H9 (cell line): ENCODE data around the gene TBX5. TPM values are rescaled to one million over a fixed set of nuclear protein-coding genes. Genes with fewer than 3 reads are reported as not detected.

ENCODE experiments used
- DNase-seq: peaks from one replicate; pipeline ENCODE4 v3.0.0-alpha.2; 2017
- H2AFZ ChIP-seq: one replicate; pipeline ENCODE4 v1.6.1; 2013; ENCODE audit warnings: mild to moderate bottlenecking, low read length, control low read depth, moderate library complexity
- H2AK5ac ChIP-seq: 2 replicates; pipeline ENCODE4 v1.6.1; 2013; ENCODE audit warnings: low read length, control low read depth, mixed read lengths; ENCODE audit not compliant: insufficient read length
- H2BK120ac ChIP-seq: one replicate; pipeline ENCODE4 v1.6.1; 2013; ENCODE audit warnings: low read depth, mild to moderate bottlenecking, low read length, control low read depth, inconsistent platforms; ENCODE audit not compliant: poor library complexity, severe bottlenecking
- H2BK12ac ChIP-seq: 2 replicates; pipeline ENCODE4 v1.6.1; 2013; ENCODE audit warnings: low read length, control low read depth, mixed read lengths, low read depth; ENCODE audit not compliant: insufficient read length
- H2BK15ac ChIP-seq: 2 replicates; pipeline ENCODE4 v1.6.1; 2013; ENCODE audit warnings: low read depth, low read length, control low read depth
- H2BK20ac ChIP-seq: one replicate; pipeline ENCODE4 v1.6.1; 2013; ENCODE audit warnings: low read depth, mild to moderate bottlenecking, low read length, control low read depth, inconsistent platforms; ENCODE audit not compliant: poor library complexity, severe bottlenecking
- H2BK5ac ChIP-seq: 2 replicates; pipeline ENCODE4 v1.6.1; 2013; ENCODE audit warnings: low read length, control low read depth, mixed read lengths; ENCODE audit not compliant: insufficient read length
- H3K14ac ChIP-seq: 2 replicates; pipeline ENCODE4 v1.6.1; 2013; ENCODE audit warnings: low read length, control low read depth; ENCODE audit not compliant: insufficient read depth
- H3K18ac ChIP-seq: 2 replicates; pipeline ENCODE4 v1.6.1; 2013; ENCODE audit warnings: low read depth, mild to moderate bottlenecking, mixed read lengths, low read length, control low read depth; ENCODE audit not compliant: insufficient read length
- H3K23ac ChIP-seq: 2 replicates; pipeline ENCODE4 v1.6.1; 2013; ENCODE audit warnings: low read length, control low read depth, mixed read lengths, low read depth; ENCODE audit not compliant: insufficient read length
- H3K23me2 ChIP-seq: 2 replicates; pipeline ENCODE4 v1.6.1; 2013; ENCODE audit warnings: low read depth, mild to moderate bottlenecking, mixed read lengths, low read length, control low read depth; ENCODE audit not compliant: insufficient read length, poor library complexity, severe bottlenecking
- H3K27ac ChIP-seq: 2 replicates; pipeline ENCODE4 v1.5.1; 2013; ENCODE audit warnings: low read length, control low read depth, mixed read lengths, low read depth; ENCODE audit not compliant: insufficient read length
- H3K27me3 ChIP-seq: 2 replicates; pipeline ENCODE4 v1.6.1; 2013; ENCODE audit warnings: low read length, control low read depth, inconsistent platforms; ENCODE audit not compliant: insufficient read depth
- H3K4ac ChIP-seq: 2 replicates; pipeline ENCODE4 v1.6.1; 2013; ENCODE audit warnings: low read depth, mild to moderate bottlenecking, control low read depth, inconsistent platforms, low read length, moderate library complexity
- H3K4me1 ChIP-seq: 2 replicates; pipeline ENCODE4 v1.6.1; 2013; ENCODE audit warnings: low read length, control low read depth, inconsistent platforms; ENCODE audit not compliant: insufficient read depth
- H3K4me2 ChIP-seq: 2 replicates; pipeline ENCODE4 v1.6.1; 2013; ENCODE audit warnings: low read length, control low read depth, mixed read lengths; ENCODE audit not compliant: insufficient read length, insufficient read depth
- H3K56ac ChIP-seq: 2 replicates; pipeline ENCODE4 v1.6.1; 2013; ENCODE audit warnings: low read depth, mild to moderate bottlenecking, mixed read lengths, low read length, control low read depth; ENCODE audit not compliant: insufficient read length
- H3K79me1 ChIP-seq: 2 replicates; pipeline ENCODE4 v1.6.1; 2013; ENCODE audit warnings: low read depth, mild to moderate bottlenecking, moderate library complexity, low read length, control low read depth, inconsistent platforms; ENCODE audit not compliant: insufficient read depth, poor library complexity, severe bottlenecking
- H3K79me2 ChIP-seq: 2 replicates; pipeline ENCODE4 v1.6.1; 2013; ENCODE audit warnings: low read length, control low read depth, inconsistent platforms; ENCODE audit not compliant: insufficient read depth
- H3K9ac ChIP-seq: 2 replicates; pipeline ENCODE4 v1.6.1; 2013; ENCODE audit warnings: low read length, control low read depth, mixed read lengths; ENCODE audit not compliant: insufficient read length; ENCODE audit errors: extremely low read depth
- H3K9me3 ChIP-seq: one replicate; pipeline ENCODE4 v1.6.1; 2013; ENCODE audit warnings: low read depth, low read length, inconsistent platforms; ENCODE audit not compliant: control insufficient read depth
- H3T11ph ChIP-seq: one replicate; pipeline ENCODE4 v1.6.1; 2013; ENCODE audit warnings: mild to moderate bottlenecking, low read length, control low read depth, inconsistent platforms
- H4K20me1 ChIP-seq: one replicate; pipeline ENCODE4 v1.6.1; 2013; ENCODE audit not compliant: control insufficient read depth, insufficient read length, insufficient read depth
- H4K5ac ChIP-seq: 2 replicates; pipeline ENCODE4 v1.6.1; 2013; ENCODE audit warnings: low read depth, mild to moderate bottlenecking, mixed read lengths, low read length, control low read depth; ENCODE audit not compliant: insufficient read length
- H4K8ac ChIP-seq: replicated peaks from 2 replicates; pipeline ENCODE4 v1.6.1; 2013; ENCODE audit warnings: low read length, control low read depth, mixed read lengths, low read depth; ENCODE audit not compliant: insufficient read length
- H4K91ac ChIP-seq: 2 replicates; pipeline ENCODE4 v1.6.1; 2013; ENCODE audit warnings: low read depth, mild to moderate bottlenecking, moderate library complexity, mixed read lengths, low read length, control low read depth; ENCODE audit not compliant: insufficient read length
- H3K27ac Mint-ChIP-seq, 3 experiments: 2 replicates in 2 of 3; 3 replicates in 1 of 3; pipeline ENCODE4 v1.8.0; 2020 to 2021; ENCODE audit warnings: mixed read lengths in 3 of 3, mild to moderate bottlenecking in 1 of 3, moderate library complexity in 1 of 3
- H3K27me3 Mint-ChIP-seq: 2 replicates; pipeline ENCODE4 v1.8.0; 2021; ENCODE audit warnings: low read depth, mild to moderate bottlenecking, moderate library complexity, mixed read lengths
- H3K36me3 Mint-ChIP-seq, 3 experiments: 2 replicates in 2 of 3; 3 replicates in 1 of 3; pipeline ENCODE4 v1.8.0; 2020 to 2021; ENCODE audit warnings: low read depth in 3 of 3, mixed read lengths in 3 of 3; ENCODE audit not compliant: insufficient read depth in 1 of 3
- H3K4me1 Mint-ChIP-seq, 2 experiments: 2 replicates each; pipeline ENCODE4 v1.8.0; 2020; ENCODE audit warnings: mixed read lengths in 2 of 2
- H3K4me3 Mint-ChIP-seq, 2 experiments: 2 replicates in 1 of 2; 3 replicates in 1 of 2; pipeline ENCODE4 v1.8.0; 2020 to 2021; ENCODE audit warnings: mild to moderate bottlenecking in 2 of 2, mixed read lengths in 2 of 2, moderate library complexity in 1 of 2
- H3K9me3 Mint-ChIP-seq, 2 experiments: 2 replicates in 1 of 2; 3 replicates in 1 of 2; pipeline ENCODE4 v1.8.0; 2020; ENCODE audit warnings: mild to moderate bottlenecking in 2 of 2, mixed read lengths in 2 of 2, moderate library complexity in 1 of 2
- WGBS: extraction: QIAGEN DNeasy Blood & Tissue Kit; methylation state at CpG from one replicate; pipeline ENCODE4 v1.1.7; 2013; ENCODE audit warnings: missing lambda C conversion rate, low lambda C conversion rate, mixed read lengths; ENCODE audit not compliant: insufficient read length; ENCODE audit errors: extremely low coverage; 5-methylcytosine and 5-hydroxymethylcytosine counted together
- total RNA-seq: library from RNA; stranded (reverse); gene quantifications from 2 replicates; pipeline ENCODE4 v1.2.1, GENCODE V29; 2021
- TF ChIP-seq, protein P1 (sequence below): fragments of 200-600 bp; sonication (generic); conservative IDR thresholded peaks from 3 replicates; pipeline ENCODE4 v1.8.0; 2021; ENCODE audit warnings: antibody characterized with exemption, mild to moderate bottlenecking

The TBX5 gene
- total RNA-seq, 1 experiment from 2014 or later = not detected

DNA sequence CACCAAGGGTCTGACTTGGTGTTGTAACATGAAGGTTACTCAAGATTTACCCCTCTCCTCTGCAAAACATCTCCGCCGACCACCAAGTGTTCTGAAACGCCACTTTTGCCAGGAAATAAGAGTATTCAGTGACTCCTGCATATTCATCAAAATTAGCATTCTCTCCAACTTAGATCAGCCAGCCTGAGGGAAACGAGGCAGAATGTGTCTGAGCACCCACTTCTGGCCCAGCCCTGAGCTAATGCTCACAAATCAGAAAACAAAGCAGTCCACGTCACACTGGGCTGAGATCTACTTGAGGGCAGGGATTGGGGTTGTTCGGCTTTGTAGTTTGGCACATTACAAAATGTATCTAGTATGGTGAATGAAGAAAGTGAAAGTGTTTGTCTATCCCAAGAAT, 64.3 kb downstream of the TBX5 start:
- no peak overlapping the region for H3K4ac ChIP-seq
- no peak overlapping the region for H2AFZ ChIP-seq
- TF ChIP-seq, protein P1, sequence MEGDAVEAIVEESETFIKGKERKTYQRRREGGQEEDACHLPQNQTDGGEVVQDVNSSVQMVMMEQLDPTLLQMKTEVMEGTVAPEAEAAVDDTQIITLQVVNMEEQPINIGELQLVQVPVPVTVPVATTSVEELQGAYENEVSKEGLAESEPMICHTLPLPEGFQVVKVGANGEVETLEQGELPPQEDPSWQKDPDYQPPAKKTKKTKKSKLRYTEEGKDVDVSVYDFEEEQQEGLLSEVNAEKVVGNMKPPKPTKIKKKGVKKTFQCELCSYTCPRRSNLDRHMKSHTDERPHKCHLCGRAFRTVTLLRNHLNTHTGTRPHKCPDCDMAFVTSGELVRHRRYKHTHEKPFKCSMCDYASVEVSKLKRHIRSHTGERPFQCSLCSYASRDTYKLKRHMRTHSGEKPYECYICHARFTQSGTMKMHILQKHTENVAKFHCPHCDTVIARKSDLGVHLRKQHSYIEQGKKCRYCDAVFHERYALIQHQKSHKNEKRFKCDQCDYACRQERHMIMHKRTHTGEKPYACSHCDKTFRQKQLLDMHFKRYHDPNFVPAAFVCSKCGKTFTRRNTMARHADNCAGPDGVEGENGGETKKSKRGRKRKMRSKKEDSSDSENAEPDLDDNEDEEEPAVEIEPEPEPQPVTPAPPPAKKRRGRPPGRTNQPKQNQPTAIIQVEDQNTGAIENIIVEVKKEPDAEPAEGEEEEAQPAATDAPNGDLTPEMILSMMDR = no peak

More for the DNA sequence above, 64.3 kb downstream of the TBX5 start:
- H2BK5ac ChIP-seq = no peak overlapping the region
- no peak overlapping the region for H2BK20ac ChIP-seq
- no peak overlapping the region for H2BK12ac ChIP-seq
- no peak overlapping the region for H3K18ac ChIP-seq
- H3K4me1 ChIP-seq = peaks cover 6% of the 10 kb centered on the region; the same call in 1 of the 2 replicates
- no peaks in the 10 kb centered on the region for H4K20me1 ChIP-seq
- no peak overlapping the region for H3T11ph ChIP-seq
- DNase-seq = no peak
- no peak overlapping the region for H3K4me2 ChIP-seq
- no peak overlapping the region for H2BK15ac ChIP-seq
- no peak overlapping the region for H3K27ac ChIP-seq
- no peak overlapping the region for H3K14ac ChIP-seq
- H4K8ac ChIP-seq = no peak overlapping the region
- H3K27me3 ChIP-seq = no peaks in the 10 kb centered on the region
- Mint-ChIP-seq H3K4me3 (no peak overlapping the region), H3K27me3 (no peaks in the 10 kb centered on the region; the same call in none of the 2 replicates), H3K36me3 (peaks cover 0 to 7% (median 4%) of the 10 kb centered on the region in 3 experiments; a peak in 3 of 7 replicates), H3K9me3 (peaks cover 8 to 9% of the 10 kb centered on the region in 2 experiments; a peak in 4 of 5 replicates), H3K27ac (no peak overlapping the region), H3K4me1 (peaks cover 9 to 13% of the 10 kb centered on the region in 2 experiments)
- H3K9me3 ChIP-seq = no peaks in the 10 kb centered on the region
- H3K9ac ChIP-seq = no peak overlapping the region
- no peaks in the 10 kb centered on the region for H3K79me2 ChIP-seq
- H3K23me2 ChIP-seq = no peaks in the 10 kb centered on the region
- no peak overlapping the region for H2BK120ac ChIP-seq
- H3K23ac ChIP-seq = no peak overlapping the region
- no CpG with 5 or more reads among the region's 6 CpGs for WGBS
- H3K79me1 ChIP-seq = no peaks in the 10 kb centered on the region
- H2AK5ac ChIP-seq = no peak overlapping the region
- H3K56ac ChIP-seq = no peak overlapping the region
- H4K91ac ChIP-seq = no peak overlapping the region
- no peak overlapping the region for H4K5ac ChIP-seq
